Peyer's patch (tissue), 4 donors: ENCODE measurements around the gene REP15. TPM values are rescaled to one million over a fixed set of nuclear protein-coding genes. Genes with fewer than 3 reads are reported as not detected.

Experiments used
- DNase-seq, 3 donors: peaks; one replicate each; pipeline ENCODE4 v3.0.0-alpha.2; 2017 to 2019
- H3K27ac ChIP-seq, 4 donors: fragments of 200-600 bp; sonication (generic); one replicate each; pipeline ENCODE4 v1.5.1; 2016 to 2019
- H3K27me3 ChIP-seq, 2 donors: fragments of 200-600 bp; sonication (generic); one replicate each; pipeline ENCODE4 v1.5.1; 2019
- H3K36me3 ChIP-seq, 3 donors: fragments of 200-600 bp; sonication (generic); one replicate each; pipeline ENCODE4 v1.5.1; 2016 to 2019
- H3K4me1 ChIP-seq, 4 donors: fragments of 200-600 bp; sonication (generic); one replicate each; pipeline ENCODE4 v1.5.1; 2016 to 2019
- H3K4me3 ChIP-seq, 4 donors: fragments of 200-600 bp; sonication (generic); 1 replicate in 3 of 4; 2 replicates in 1 of 4; pipeline ENCODE4 v1.5.1; 2016 to 2019; ENCODE audit warnings: mild to moderate bottlenecking in 1 of 4
- H3K9me3 ChIP-seq, 4 donors: fragments of 200-600 bp; sonication (generic); one replicate each; pipeline ENCODE4 v1.5.1; 2016 to 2019; ENCODE audit warnings: mild to moderate bottlenecking in 1 of 4
- CTCF ChIP-seq, 6 experiments: fragments of 450-650 bp in 4 of 6; fragments of 200-600 bp in 2 of 6; sonication (generic) in 1 of 6; IDR thresholded peaks; one replicate each; pipeline ENCODE4 v1.5.1; 2017 to 2019; ENCODE audit warnings: antibody characterized with exemption in 6 of 6, mild to moderate bottlenecking in 3 of 6, moderate library complexity in 1 of 6
- POLR2A ChIP-seq, 2 donors: fragments of 450-650 bp; IDR thresholded peaks; one replicate each; pipeline ENCODE4 v1.5.1; 2017; ENCODE audit warnings: antibody characterized with exemption in 2 of 2, mild to moderate bottlenecking in 2 of 2, moderate library complexity in 2 of 2
- total RNA-seq, 4 donors: library from RNA; depleted of rRNA; stranded (reverse); fragments of >200 nt; gene quantifications; one replicate each; pipeline ENCODE4 v1.1.0, GENCODE V29; 2016

REP15 gene
- total RNA-seq, 4 donors from 2014 or later = 14.3 to 23.8 (median 17.9) TPM

GRCh38 chr12:27673101-27673718, 23.0 kb upstream of the REP15 start:
- Histone ChIP-seq H3K9me3 (no peaks in the 10 kb centered on the region), H3K27ac (no peak overlapping the region), H3K4me1 (no peaks in the 10 kb centered on the region), H3K36me3 (peaks cover 0 to 18% (median 0%) of the 10 kb centered on the region in 3 donors), H3K27me3 (no peaks in the 10 kb centered on the region), H3K4me3 (no peak overlapping the region)
- no peak for DNase-seq
- TF ChIP-seq CTCF (IDR thresholded peaks at IDR 0.05) = no peak
- TF ChIP-seq POLR2A (IDR thresholded peaks at IDR 0.05) = no peak

- H3K27ac ChIP-seq = no peak overlapping the region
- no peak for DNase-seq
Measured at GRCh38 chr12:27674989-27675388, 21.3 kb upstream of the REP15 start.

GRCh38 chr12:27680619-27681018, 15.6 kb upstream of the REP15 start:
- H3K27me3 ChIP-seq = no peaks in the 10 kb centered on the region

More at GRCh38 chr12:27674989-27675388, 21.3 kb upstream of the REP15 start:
- Histone ChIP-seq H3K9me3 (no peaks in the 10 kb centered on the region), H3K4me3 (no peak overlapping the region), H3K27me3 (no peaks in the 10 kb centered on the region), H3K36me3 (peaks cover 0 to 24% (median 0%) of the 10 kb centered on the region in 3 donors), H3K4me1 (no peaks in the 10 kb centered on the region)
- TF ChIP-seq POLR2A (IDR thresholded peaks at IDR 0.05) = no peak
- no peak for TF ChIP-seq CTCF (IDR thresholded peaks at IDR 0.05)

GRCh38 chr12:27682534-27682933, 13.7 kb upstream of the REP15 start:
- Histone ChIP-seq H3K4me3 (no peak overlapping the region), H3K27me3 (no peaks in the 10 kb centered on the region), H3K4me1 (no peaks in the 10 kb centered on the region), H3K27ac (no peak overlapping the region), H3K36me3 (peaks cover 0 to 50% (median 0%) of the 10 kb centered on the region in 3 donors), H3K9me3 (no peaks in the 10 kb centered on the region)
- TF ChIP-seq POLR2A (IDR thresholded peaks at IDR 0.05) (no peak), CTCF (IDR thresholded peaks at IDR 0.05) (no peak)
- DNase-seq = no peak

More at GRCh38 chr12:27680619-27681018, 15.6 kb upstream of the REP15 start:
- H3K27ac ChIP-seq = no peak overlapping the region
- no peak for DNase-seq
- H3K4me1 ChIP-seq = no peaks in the 10 kb centered on the region
- peaks cover 0 to 58% (median 0%) of the 10 kb centered on the region in 3 donors for H3K36me3 ChIP-seq
- no peak overlapping the region for H3K4me3 ChIP-seq
- no peaks in the 10 kb centered on the region for H3K9me3 ChIP-seq
- no peak for TF ChIP-seq CTCF (IDR thresholded peaks at IDR 0.05)

GRCh38 chr12:27685274-27685673, 11.0 kb upstream of the REP15 start:
- no peak for DNase-seq
- peaks cover 0 to 64% (median 0%) of the 10 kb centered on the region in 3 donors for H3K36me3 ChIP-seq
- H3K4me1 ChIP-seq = no peaks in the 10 kb centered on the region
- no peaks in the 10 kb centered on the region for H3K27me3 ChIP-seq
- TF ChIP-seq POLR2A (IDR thresholded peaks at IDR 0.05) (no peak), CTCF (IDR thresholded peaks at IDR 0.05) (no peak)
- H3K9me3 ChIP-seq = no peaks in the 10 kb centered on the region
- no peak overlapping the region for H3K4me3 ChIP-seq
- no peak overlapping the region for H3K27ac ChIP-seq
